Measurements from ENCODE around the gene WDR54. TPM values are rescaled to one million over a fixed set of nuclear protein-coding genes. Genes with fewer than 3 reads are reported as not detected.
"Not testable (repeated sequence)": the region's sequence is repeated elsewhere in the genome, so short reads cannot be mapped to it uniquely, and the experiment has no call there.

The WDR54 gene
- total and polyA plus RNA-seq, 2 donors (not counting 3 experiments of a cell fraction or from before 2014, with no cell fraction given) = 21.7 to 46.3 TPM

DNA sequence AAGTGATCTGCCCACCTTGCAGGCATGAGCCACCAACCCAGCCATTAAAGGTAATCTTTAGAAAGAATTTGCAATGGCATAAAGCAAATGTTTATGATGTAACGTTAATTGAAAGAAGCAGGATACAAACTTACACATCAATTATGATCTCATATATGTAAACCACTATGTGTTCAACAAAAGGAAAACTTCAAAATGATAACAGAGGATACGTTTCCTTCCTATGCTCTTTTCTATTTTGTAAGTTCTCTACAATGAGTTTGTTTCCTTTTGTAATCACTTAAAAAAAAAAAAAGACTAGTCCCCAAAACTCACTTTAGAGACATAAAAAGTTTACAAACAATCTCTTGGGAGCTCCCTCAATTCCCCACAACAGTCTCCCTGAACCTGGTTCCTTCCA lies 1.5 kb upstream of the WDR54 start:
- intact Hi-C loops (cut with micrococcal nuclease) = no loop called here
- Histone ChIP-seq H3K79me2 (ENCODE audit: control insufficient read depth, insufficient read depth, low read length) (no peaks in the 10 kb centered on the region), H2AFZ (ENCODE audit: low read depth, low read length) (no peak overlapping the region), H3K9me3 (replicated peaks; ENCODE audit: control insufficient read depth, insufficient read depth, low read length) (no peaks in the 10 kb centered on the region), H3K9ac (replicated peaks; ENCODE audit: extremely low read depth, insufficient read depth, low read length) (no peak overlapping the region), H4K20me1 (replicated peaks; ENCODE audit: control insufficient read depth, extremely low read depth, insufficient read depth, low read length) (no peaks in the 10 kb centered on the region), H3K4me1 (ENCODE audit: control insufficient read depth, extremely low read depth, insufficient read depth, low read length) (peaks cover 15% of the 10 kb centered on the region), H3K27ac (ENCODE audit: insufficient read depth, low read depth, low read length) (no peak overlapping the region), H3K27me3 (ENCODE audit: control insufficient read depth in 2 of 2, insufficient read depth in 2 of 2, low read length in 2 of 2) (peaks cover 21 to 24% of the 10 kb centered on the region in 2 experiments), H3K9me1 (replicated peaks; ENCODE audit: control insufficient read depth, extremely low read depth, insufficient read depth, low read length) (no peaks in the 10 kb centered on the region), H3K4me2 (ENCODE audit: insufficient read depth, low read length) (no peak overlapping the region), H3K36me3 (ENCODE audit: control insufficient read depth in 2 of 2, extremely low read depth in 1 of 2, insufficient read depth in 2 of 2, low read length in 2 of 2) (no peaks in the 10 kb centered on the region), H3K4me3 (replicated peaks in 1 of 3; ENCODE audit: insufficient read depth in 1 of 3, low read depth in 1 of 3, low read length in 3 of 3) (no peak overlapping the region)
- no peak for FAIRE-seq
- POLR2A ChIA-PET = no interaction called here
- dilution Hi-C loops (cut with MboI; ENCODE audit: extremely low pct_ligation_motif_present, low sequenced_read_pairs) = no loop called here
- TF ChIP-seq EZH2 (IDR thresholded peaks at IDR 0.05; ENCODE audit: borderline replicate concordance, low read depth, low read length, severe bottlenecking) (no peak), FOS (IDR thresholded peaks at IDR 0.05; ENCODE audit: borderline replicate concordance, insufficient read depth, low read length) (no peak), POLR2AphosphoS5 (IDR thresholded peaks at IDR 0.05; ENCODE audit: insufficient read depth, low read depth, low read length) (no peak)
- BruUV-seq (replicated peaks) = no TSS peak
- DNase-seq (ENCODE audit: low read depth, low spot score) = no peak
- CTCF ChIA-PET = interaction anchor here (0.7 to 2.2 kb wide), 2 partner anchors 28 to 45 kb away, joined by 4 to 7 read pairs; partner anchors contain the start of gene MOGS

DNA sequence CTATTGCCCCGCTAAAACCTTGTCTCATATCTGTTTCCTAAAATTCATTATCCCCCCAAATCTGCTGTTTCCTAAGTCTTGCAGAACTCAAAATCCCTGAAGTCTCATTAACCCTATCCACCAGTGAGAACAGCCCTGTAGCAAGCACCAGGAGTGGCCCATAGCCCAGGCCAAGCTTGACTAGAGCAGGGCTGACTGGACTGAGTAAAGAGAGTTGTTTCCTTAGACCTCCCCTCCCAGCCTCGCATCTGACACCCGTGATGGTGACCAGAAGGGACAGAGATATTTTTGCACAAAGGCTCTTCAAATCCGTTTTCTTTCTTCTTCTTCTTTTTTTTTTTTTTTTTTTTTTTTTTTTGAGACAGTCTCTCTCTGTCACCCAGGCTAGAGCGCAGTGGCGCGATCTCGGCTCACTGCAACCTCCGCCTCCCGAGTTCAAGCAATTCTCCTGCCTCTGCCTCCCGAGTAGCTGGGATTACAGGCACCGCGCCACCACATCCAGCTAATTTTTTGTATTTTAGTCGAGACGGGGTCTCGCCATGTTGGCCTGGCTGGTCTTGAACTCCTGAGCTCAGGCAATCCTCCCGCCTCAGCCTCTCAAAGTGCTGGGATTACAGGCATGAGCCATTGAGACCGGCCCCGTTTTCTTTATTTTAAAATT lies 957 bp upstream of the WDR54 start:
- H3K4me2 ChIP-seq (ENCODE audit: insufficient read depth, low read length); DNase-seq (ENCODE audit: low read depth, low spot score); H2AFZ ChIP-seq (ENCODE audit: low read depth, low read length); BruUV-seq (replicated peaks); H3K9ac ChIP-seq (replicated peaks; ENCODE audit: extremely low read depth, insufficient read depth, low read length); H3K9me3 ChIP-seq (replicated peaks; ENCODE audit: control insufficient read depth, insufficient read depth, low read length); H3K27ac ChIP-seq (ENCODE audit: insufficient read depth, low read depth, low read length); H3K36me3 ChIP-seq (ENCODE audit: control insufficient read depth in 2 of 2, extremely low read depth in 1 of 2, insufficient read depth in 2 of 2, low read length in 2 of 2); FAIRE-seq; dilution Hi-C loops (cut with MboI; ENCODE audit: extremely low pct_ligation_motif_present, low sequenced_read_pairs); POLR2A ChIA-PET; H3K4me3 ChIP-seq (replicated peaks in 1 of 3; ENCODE audit: insufficient read depth in 1 of 3, low read depth in 1 of 3, low read length in 3 of 3); H3K79me2 ChIP-seq (ENCODE audit: control insufficient read depth, insufficient read depth, low read length); H3K9me1 ChIP-seq (replicated peaks; ENCODE audit: control insufficient read depth, extremely low read depth, insufficient read depth, low read length); H4K20me1 ChIP-seq (replicated peaks; ENCODE audit: control insufficient read depth, extremely low read depth, insufficient read depth, low read length): not testable (repeated sequence)
- H3K27me3 ChIP-seq (ENCODE audit: control insufficient read depth in 2 of 2, insufficient read depth in 2 of 2, low read length in 2 of 2) = peaks cover 15 to 19% of the 10 kb centered on the region in 2 experiments
- peaks cover 11% of the 10 kb centered on the region for H3K4me1 ChIP-seq (ENCODE audit: control insufficient read depth, extremely low read depth, insufficient read depth, low read length)
- intact Hi-C loops (cut with micrococcal nuclease) = loop anchor here (1.0 kb wide), 2 partner anchors 20 to 34 kb away; no protein-coding TSS in a partner anchor
- CTCF ChIA-PET = interaction anchor here (0.7 to 2.2 kb wide), 2 partner anchors 29 to 45 kb away, joined by 4 to 7 read pairs; partner anchors contain the start of gene MOGS
